ENCODE results near the gene CHTF18. TPM values are rescaled to one million over a fixed set of nuclear protein-coding genes. Genes with fewer than 3 reads are reported as not detected.
A peak's percentile ranks its signal among the peaks of the same experiment; 100 is the strongest.

The CHTF18 gene
- polyA plus RNA-seq, 3 donors = 0.57 to 13.8 (median 2.2) TPM

DNA sequence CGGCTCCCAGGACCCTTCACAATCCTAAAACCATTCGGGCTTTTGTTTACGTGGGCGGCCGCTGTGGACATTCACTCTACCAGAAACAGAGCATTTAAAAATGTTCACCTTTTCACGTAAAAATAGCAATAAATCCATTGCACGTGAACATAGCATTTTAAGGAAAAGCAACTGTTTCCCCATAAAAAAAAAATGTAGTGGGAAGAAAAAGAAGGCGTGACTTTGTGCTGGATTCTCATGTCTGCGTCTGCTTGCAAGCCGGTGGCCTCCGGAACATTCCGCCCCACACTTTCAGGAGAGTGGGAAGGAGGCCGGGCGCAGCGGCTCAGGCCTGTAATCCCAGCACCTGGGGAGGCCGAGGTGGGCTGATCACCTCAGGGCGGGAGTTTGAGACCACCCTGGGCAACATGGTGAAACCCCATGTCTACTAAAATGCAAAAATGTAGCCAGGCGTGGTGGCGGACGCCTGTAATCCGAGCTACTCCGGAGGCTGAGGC lies 25.5 kb downstream of the CHTF18 start:
- intact Hi-C loops (cut with micrococcal nuclease) = no loop called here
- H3K9me3 Mint-ChIP-seq = peaks cover 3 to 20% (median 12%) of the 10 kb centered on the region in 7 donors
- H3K4me1 ChIP-seq (ENCODE audit: control insufficient read depth in 1 of 2, insufficient read depth in 2 of 2, low read length in 2 of 2) = peaks cover 0 to 4% of the 10 kb centered on the region in 2 donors
- DNase-seq = no peak
- no peak overlapping the region for H3K4me2 ChIP-seq (replicated peaks; ENCODE audit: extremely low read depth, low read length, poor library complexity, severe bottlenecking)
- no peaks in the 10 kb centered on the region for H3K36me3 ChIP-seq (replicated peaks in 1 of 2; ENCODE audit: control insufficient read depth in 1 of 2, insufficient read depth in 2 of 2, low read length in 2 of 2)
- no peaks in the 10 kb centered on the region for H4K20me1 ChIP-seq (ENCODE audit: insufficient read depth, low read length)
- H3K4me1 Mint-ChIP-seq = no peaks in the 10 kb centered on the region
- no peak overlapping the region for H3K27ac ChIP-seq (ENCODE audit: low read depth in 1 of 2, low read length in 2 of 2)
- WGBS (ENCODE audit: insufficient coverage) = 84% methylated on average over 12 of the region's 22 CpGs
- H3K36me3 Mint-ChIP-seq = peaks cover 0 to 6% of the 10 kb centered on the region in 2 donors
- no peaks in the 10 kb centered on the region for H3K79me2 ChIP-seq (ENCODE audit: insufficient read depth, low read length)
- peaks cover 5 to 14% of the 10 kb centered on the region in 2 donors for H3K9me3 ChIP-seq (replicated peaks in 1 of 2; ENCODE audit: control insufficient read depth in 1 of 2, insufficient read depth in 1 of 2, low read length in 2 of 2)
- no peak overlapping the region for H2AFZ ChIP-seq (ENCODE audit: insufficient read depth, low read depth, low read length, poor library complexity, severe bottlenecking)
- H3K27ac Mint-ChIP-seq = no peak overlapping the region
- H3K27me3 ChIP-seq (ENCODE audit: control insufficient read depth in 2 of 2, insufficient read depth in 2 of 2, low read length in 2 of 2) = peaks cover 15 to 58% of the 10 kb centered on the region in 2 donors
- H3K9ac ChIP-seq (ENCODE audit: insufficient read depth, low read length, poor library complexity, severe bottlenecking) = no peak overlapping the region
- H3K4me3 ChIP-seq (replicated peaks in 1 of 3; ENCODE audit: low read depth in 2 of 3, low read length in 3 of 3) = no peak overlapping the region
- TF ChIP-seq, protein P1, sequence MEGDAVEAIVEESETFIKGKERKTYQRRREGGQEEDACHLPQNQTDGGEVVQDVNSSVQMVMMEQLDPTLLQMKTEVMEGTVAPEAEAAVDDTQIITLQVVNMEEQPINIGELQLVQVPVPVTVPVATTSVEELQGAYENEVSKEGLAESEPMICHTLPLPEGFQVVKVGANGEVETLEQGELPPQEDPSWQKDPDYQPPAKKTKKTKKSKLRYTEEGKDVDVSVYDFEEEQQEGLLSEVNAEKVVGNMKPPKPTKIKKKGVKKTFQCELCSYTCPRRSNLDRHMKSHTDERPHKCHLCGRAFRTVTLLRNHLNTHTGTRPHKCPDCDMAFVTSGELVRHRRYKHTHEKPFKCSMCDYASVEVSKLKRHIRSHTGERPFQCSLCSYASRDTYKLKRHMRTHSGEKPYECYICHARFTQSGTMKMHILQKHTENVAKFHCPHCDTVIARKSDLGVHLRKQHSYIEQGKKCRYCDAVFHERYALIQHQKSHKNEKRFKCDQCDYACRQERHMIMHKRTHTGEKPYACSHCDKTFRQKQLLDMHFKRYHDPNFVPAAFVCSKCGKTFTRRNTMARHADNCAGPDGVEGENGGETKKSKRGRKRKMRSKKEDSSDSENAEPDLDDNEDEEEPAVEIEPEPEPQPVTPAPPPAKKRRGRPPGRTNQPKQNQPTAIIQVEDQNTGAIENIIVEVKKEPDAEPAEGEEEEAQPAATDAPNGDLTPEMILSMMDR (IDR thresholded peaks at IDR 0.05) = no peak
- H3K4me3 Mint-ChIP-seq = peak overlapping the region in 1 of 2 donors; percentile 51
- H3K27me3 Mint-ChIP-seq (ENCODE audit: low read depth in 3 of 3) = peaks cover 42 to 75% (median 62%) of the 10 kb centered on the region in 3 donors

DNA sequence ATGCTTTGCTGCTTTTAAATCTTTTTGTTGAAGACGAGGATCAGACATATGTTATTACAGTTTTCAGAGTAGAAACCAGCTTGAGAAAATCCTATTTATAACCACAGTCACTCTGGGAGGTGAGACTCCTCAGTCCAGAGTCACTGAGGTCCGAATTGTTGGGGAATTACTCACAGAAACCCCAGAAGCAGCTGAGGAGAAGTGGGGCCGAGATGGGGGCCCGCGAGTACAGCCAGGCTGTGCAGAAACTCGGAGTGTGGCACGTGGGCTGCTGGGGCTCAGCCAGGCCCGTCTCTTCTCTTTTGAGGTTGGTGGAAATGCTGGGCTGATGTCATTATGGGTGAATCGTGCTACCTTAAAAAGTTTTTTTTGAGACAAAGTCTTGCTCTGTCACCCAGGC lies 26.6 kb downstream of the CHTF18 start:
- H3K27me3 ChIP-seq (ENCODE audit: control insufficient read depth in 2 of 2, insufficient read depth in 2 of 2, low read length in 2 of 2) = peaks cover 20 to 68% of the 10 kb centered on the region in 2 donors
- TF ChIP-seq, protein P1 (IDR thresholded peaks at IDR 0.05) = no peak
- peaks cover 0 to 4% of the 10 kb centered on the region in 2 donors for H3K4me1 ChIP-seq (ENCODE audit: control insufficient read depth in 1 of 2, insufficient read depth in 2 of 2, low read length in 2 of 2)
- H4K20me1 ChIP-seq (ENCODE audit: insufficient read depth, low read length) = no peaks in the 10 kb centered on the region
- DNase-seq = no peak
- no peaks in the 10 kb centered on the region for H3K4me1 Mint-ChIP-seq
- no peaks in the 10 kb centered on the region for H3K36me3 ChIP-seq (replicated peaks in 1 of 2; ENCODE audit: control insufficient read depth in 1 of 2, insufficient read depth in 2 of 2, low read length in 2 of 2)
- intact Hi-C loops (cut with micrococcal nuclease) = no loop called here
- H3K9me3 ChIP-seq (replicated peaks in 1 of 2; ENCODE audit: control insufficient read depth in 1 of 2, insufficient read depth in 1 of 2, low read length in 2 of 2) = peaks cover 5 to 21% of the 10 kb centered on the region in 2 donors
- H3K79me2 ChIP-seq (ENCODE audit: insufficient read depth, low read length) = no peaks in the 10 kb centered on the region
- H3K27ac ChIP-seq (ENCODE audit: low read depth in 1 of 2, low read length in 2 of 2) = no peak overlapping the region
- H3K27ac Mint-ChIP-seq = no peak overlapping the region
- H3K9me3 Mint-ChIP-seq = peaks cover 1 to 24% (median 12%) of the 10 kb centered on the region in 7 donors
- no peak overlapping the region for H3K4me3 ChIP-seq (replicated peaks in 1 of 3; ENCODE audit: low read depth in 2 of 3, low read length in 3 of 3)
- H3K27me3 Mint-ChIP-seq (ENCODE audit: low read depth in 3 of 3) = peaks cover 47 to 73% (median 62%) of the 10 kb centered on the region in 3 donors
- peaks cover 0 to 6% of the 10 kb centered on the region in 2 donors for H3K36me3 Mint-ChIP-seq
- peak overlapping the region in 1 of 2 donors; percentile 42 for H3K4me3 Mint-ChIP-seq
- WGBS (ENCODE audit: insufficient coverage) = 88% methylated on average over 6 of the region's 9 CpGs
- H3K9ac ChIP-seq (ENCODE audit: insufficient read depth, low read length, poor library complexity, severe bottlenecking) = no peak overlapping the region
- H3K4me2 ChIP-seq (replicated peaks; ENCODE audit: extremely low read depth, low read length, poor library complexity, severe bottlenecking) = no peak overlapping the region
- no peak overlapping the region for H2AFZ ChIP-seq (ENCODE audit: insufficient read depth, low read depth, low read length, poor library complexity, severe bottlenecking)
